Activated CD8-positive, alpha-beta memory T cell treated with anti-CD3 and anti-CD28 coated beads, Interleukin-2, amount 10 ng/mL, durations not matched to agents 7 days and 5 days (primary cell): ENCODE measurements around the gene DCLK3. TPM values are rescaled to one million over a fixed set of nuclear protein-coding genes. Genes with fewer than 3 reads are reported as not detected.

ENCODE experiments used
- ATAC-seq: fragments of 150-1000 bp; cut with Tn5 transposase; one replicate; pipeline ENCODE4 v1.10.0; 2021; ENCODE audit warnings: moderate library complexity
- CTCF ChIA-PET: fragments of 350-600 bp; sonication (Branson Sonifier 250); formaldehyde crosslinking; loops from one replicate; lab custom pipeline; 2021; ENCODE audit warnings: antibody characterized with exemption; lab: Charles Lee
- DNase-seq: peaks from one replicate; pipeline ENCODE4 v3.0.0-alpha.2; 2020
- H3K27ac Mint-ChIP-seq: one replicate; pipeline ENCODE4 v1.8.0; 2021; ENCODE audit warnings: mild to moderate bottlenecking, mixed read lengths
- H3K27me3 Mint-ChIP-seq: one replicate; pipeline ENCODE4 v1.8.0; 2021; ENCODE audit warnings: mixed read lengths
- H3K36me3 Mint-ChIP-seq: one replicate; pipeline ENCODE4 v1.8.0; 2021; ENCODE audit warnings: mild to moderate bottlenecking, mixed read lengths
- H3K4me1 Mint-ChIP-seq: one replicate; pipeline ENCODE4 v1.8.0; 2021; ENCODE audit warnings: mixed read lengths
- H3K4me3 Mint-ChIP-seq: one replicate; pipeline ENCODE4 v1.8.0; 2021; ENCODE audit warnings: mild to moderate bottlenecking, moderate library complexity, mixed read lengths
- H3K9me3 Mint-ChIP-seq: one replicate; pipeline ENCODE4 v1.8.0; 2022; ENCODE audit warnings: low read depth, mixed read lengths
- total RNA-seq, 2 experiments: library from RNA; stranded (reverse); gene quantifications; one replicate each; pipeline ENCODE4 v1.2.3, GENCODE V29; 2021

The DCLK3 gene
- total RNA-seq, 2 experiments from 2014 or later, result not detected

GRCh38 chr3:36750737-36751136 lies 13.6 kb downstream of the DCLK3 start:
- Mint-ChIP-seq H3K36me3 (no peaks in the 10 kb centered on the region), H3K4me3 (no peak overlapping the region), H3K27ac (no peak overlapping the region), H3K27me3 (peaks cover 27% of the 10 kb centered on the region), H3K4me1 (no peaks in the 10 kb centered on the region), H3K9me3 (no peaks in the 10 kb centered on the region)
- ATAC-seq (no peak), DNase-seq (no peak)
- CTCF ChIA-PET, result no interaction called here

- H3K36me3 Mint-ChIP-seq, result no peaks in the 10 kb centered on the region
- H3K27me3 Mint-ChIP-seq, result peaks cover 12% of the 10 kb centered on the region
- ATAC-seq, result no peak
- H3K27ac Mint-ChIP-seq, result no peak overlapping the region
- no peaks in the 10 kb centered on the region for H3K9me3 Mint-ChIP-seq
- no peak overlapping the region for H3K4me3 Mint-ChIP-seq
- H3K4me1 Mint-ChIP-seq, result no peaks in the 10 kb centered on the region
- no peak for DNase-seq
- CTCF ChIA-PET, result no interaction called here
These were observed 19.6 kb downstream of the DCLK3 start for GRCh38 chr3:36744763-36745162.

GRCh38 chr3:36743826-36744225 lies 20.5 kb downstream of the DCLK3 start:
- CTCF ChIA-PET, result no interaction called here
- H3K4me3 Mint-ChIP-seq, result no peak overlapping the region
- ATAC-seq (no peak), DNase-seq (no peak)
- no peaks in the 10 kb centered on the region for H3K4me1 Mint-ChIP-seq
- no peaks in the 10 kb centered on the region for H3K36me3 Mint-ChIP-seq
- peaks cover 9% of the 10 kb centered on the region for H3K27me3 Mint-ChIP-seq
- no peak overlapping the region for H3K27ac Mint-ChIP-seq
- no peaks in the 10 kb centered on the region for H3K9me3 Mint-ChIP-seq

GRCh38 chr3:36741285-36741684 lies 23.1 kb downstream of the DCLK3 start:
- ATAC-seq, result no peak
- H3K4me1 Mint-ChIP-seq, result no peaks in the 10 kb centered on the region

GRCh38 chr3:36740787-36741186 lies 23.6 kb downstream of the DCLK3 start:
- Mint-ChIP-seq H3K27me3 (peaks cover 4% of the 10 kb centered on the region), H3K9me3 (no peaks in the 10 kb centered on the region)
- CTCF ChIA-PET, result interaction anchor here (0.7 kb wide), 1 partner anchor 218 kb away, joined by 3 read pairs; no protein-coding TSS in a partner anchor

More at GRCh38 chr3:36741285-36741684, 23.1 kb downstream of the DCLK3 start:
- Mint-ChIP-seq H3K27me3 (peaks cover 4% of the 10 kb centered on the region), H3K9me3 (no peaks in the 10 kb centered on the region), H3K36me3 (no peaks in the 10 kb centered on the region), H3K4me3 (no peak overlapping the region), H3K27ac (no peak overlapping the region)
- CTCF ChIA-PET, result no interaction called here
- no peak for DNase-seq

GRCh38 chr3:36738702-36739101 lies 25.7 kb downstream of the DCLK3 start:
- ATAC-seq, result no peak
- CTCF ChIA-PET, result no interaction called here
- H3K4me1 Mint-ChIP-seq, result no peaks in the 10 kb centered on the region
- H3K4me3 Mint-ChIP-seq, result no peak overlapping the region
- H3K9me3 Mint-ChIP-seq, result no peaks in the 10 kb centered on the region
- H3K27ac Mint-ChIP-seq, result no peak overlapping the region
- DNase-seq, result no peak
- peaks cover 2% of the 10 kb centered on the region for H3K27me3 Mint-ChIP-seq
- H3K36me3 Mint-ChIP-seq, result no peaks in the 10 kb centered on the region

More at GRCh38 chr3:36740787-36741186, 23.6 kb downstream of the DCLK3 start:
- Mint-ChIP-seq H3K4me3 (no peak overlapping the region), H3K4me1 (no peaks in the 10 kb centered on the region), H3K27ac (no peak overlapping the region), H3K36me3 (no peaks in the 10 kb centered on the region)
- DNase-seq (no peak), ATAC-seq (no peak)

GRCh38 chr3:36736301-36736700 lies 28.1 kb downstream of the DCLK3 start:
- no peak for DNase-seq
- Mint-ChIP-seq H3K27ac (no peak overlapping the region), H3K27me3 (peaks cover 3% of the 10 kb centered on the region), H3K36me3 (no peaks in the 10 kb centered on the region), H3K4me3 (no peak overlapping the region), H3K9me3 (no peaks in the 10 kb centered on the region), H3K4me1 (no peaks in the 10 kb centered on the region)
- CTCF ChIA-PET, result interaction anchor here (1.1 kb wide), 1 partner anchor 222 kb away, joined by 4 read pairs; no protein-coding TSS in a partner anchor
- ATAC-seq, result no peak

- CTCF ChIA-PET, result interaction anchor here (1.0 to 1.8 kb wide), 3 partner anchors 41 to 224 kb away, joined by 3 to 7 read pairs (median 4); no protein-coding TSS in a partner anchor
- ATAC-seq, result no peak
- H3K27me3 Mint-ChIP-seq, result peaks cover 3% of the 10 kb centered on the region
- no peaks in the 10 kb centered on the region for H3K36me3 Mint-ChIP-seq
- no peak overlapping the region for H3K4me3 Mint-ChIP-seq
- H3K4me1 Mint-ChIP-seq, result no peaks in the 10 kb centered on the region
- no peak overlapping the region for H3K27ac Mint-ChIP-seq
- H3K9me3 Mint-ChIP-seq, result no peaks in the 10 kb centered on the region
- DNase-seq, result no peak
These were observed 29.6 kb downstream of the DCLK3 start for GRCh38 chr3:36734742-36735141.

GRCh38 chr3:36733723-36734122 lies 30.6 kb downstream of the DCLK3 start:
- H3K36me3 Mint-ChIP-seq, result no peaks in the 10 kb centered on the region
- peaks cover 10% of the 10 kb centered on the region for H3K27me3 Mint-ChIP-seq
- no peaks in the 10 kb centered on the region for H3K4me1 Mint-ChIP-seq
- H3K9me3 Mint-ChIP-seq, result no peaks in the 10 kb centered on the region
- H3K4me3 Mint-ChIP-seq, result no peak overlapping the region
- H3K27ac Mint-ChIP-seq, result no peak overlapping the region
- ATAC-seq (no peak), DNase-seq (no peak)
- CTCF ChIA-PET, result interaction anchor here (1.0 to 1.8 kb wide), 4 partner anchors 9 to 225 kb away, joined by 3 to 7 read pairs (median 4); no protein-coding TSS in a partner anchor

GRCh38 chr3:36733162-36733696 lies 31.1 kb downstream of the DCLK3 start:
- DNase-seq (no peak), ATAC-seq (no peak)
- Mint-ChIP-seq H3K4me1 (no peaks in the 10 kb centered on the region), H3K9me3 (no peaks in the 10 kb centered on the region), H3K36me3 (no peaks in the 10 kb centered on the region), H3K4me3 (no peak overlapping the region), H3K27me3 (peaks cover 11% of the 10 kb centered on the region), H3K27ac (no peak overlapping the region)
- CTCF ChIA-PET, result interaction anchor here (1.0 to 1.8 kb wide), 5 partner anchors 9 to 225 kb away, joined by 3 to 7 read pairs (median 3); no protein-coding TSS in a partner anchor

GRCh38 chr3:36730966-36731365 lies 33.4 kb downstream of the DCLK3 start:
- CTCF ChIA-PET, result interaction anchor here (1.2 to 1.7 kb wide), 3 partner anchors 138 to 228 kb away, joined by 3 to 7 read pairs (median 5); partner anchors contain the start of gene TRANK1

GRCh38 chr3:36729204-36730056 lies 34.9 kb downstream of the DCLK3 start:
- peaks cover 18% of the 10 kb centered on the region for H3K27me3 Mint-ChIP-seq
- H3K27ac Mint-ChIP-seq, result no peak overlapping the region
- CTCF ChIA-PET, result interaction anchor here (1.7 to 2.0 kb wide), 2 partner anchors 140 to 230 kb away, joined by 5 to 8 read pairs; no protein-coding TSS in a partner anchor
- ATAC-seq (no peak), DNase-seq (no peak)
- H3K9me3 Mint-ChIP-seq, result no peaks in the 10 kb centered on the region
- H3K4me3 Mint-ChIP-seq, result no peak overlapping the region
- no peaks in the 10 kb centered on the region for H3K36me3 Mint-ChIP-seq
- H3K4me1 Mint-ChIP-seq, result no peaks in the 10 kb centered on the region

More at GRCh38 chr3:36730966-36731365, 33.4 kb downstream of the DCLK3 start:
- ATAC-seq (no peak), DNase-seq (no peak)
- H3K27ac Mint-ChIP-seq, result no peak overlapping the region
- no peaks in the 10 kb centered on the region for H3K4me1 Mint-ChIP-seq
- no peaks in the 10 kb centered on the region for H3K9me3 Mint-ChIP-seq
- H3K27me3 Mint-ChIP-seq, result peaks cover 18% of the 10 kb centered on the region
- H3K4me3 Mint-ChIP-seq, result no peak overlapping the region
- no peaks in the 10 kb centered on the region for H3K36me3 Mint-ChIP-seq

GRCh38 chr3:36714343-36715086 lies 49.8 kb downstream of the DCLK3 start:
- Mint-ChIP-seq H3K4me3 (no peak overlapping the region), H3K27me3 (peaks cover 2% of the 10 kb centered on the region), H3K27ac (no peak overlapping the region), H3K36me3 (no peaks in the 10 kb centered on the region), H3K4me1 (no peaks in the 10 kb centered on the region), H3K9me3 (no peaks in the 10 kb centered on the region)
- CTCF ChIA-PET, result no interaction called here
- no peak for ATAC-seq
- DNase-seq, result no peak
